Activated CD8-positive, alpha-beta T cell treated with anti-CD3 and anti-CD28 coated beads for 36 hours (primary cell): ENCODE measurements around the gene LMAN2. TPM values are rescaled to one million over a fixed set of nuclear protein-coding genes. Genes with fewer than 3 reads are reported as not detected.

Experiments
- ATAC-seq: fragments of 200-7000 bp; cut with Tn5 transposase; one replicate; pipeline ENCODE4 v1.10.0; 2021; ENCODE audit warnings: mild to moderate bottlenecking, moderate library complexity
- CTCF ChIA-PET: fragments of 350-600 bp; sonication (Branson Sonifier 250); formaldehyde crosslinking; loops from one replicate; lab custom pipeline; 2021; ENCODE audit warnings: antibody characterized with exemption; lab: Charles Lee
- POLR2A ChIA-PET: fragments of 350-600 bp; sonication (Branson Sonifier 250); formaldehyde crosslinking; loops from one replicate; lab custom pipeline; 2021; ENCODE audit warnings: antibody characterized with exemption; lab: Charles Lee
- DNase-seq: peaks from one replicate; pipeline ENCODE4 v3.0.0-alpha.2; 2020
- H3K27ac Mint-ChIP-seq: one replicate; pipeline ENCODE4 v1.8.0; 2021; ENCODE audit warnings: mild to moderate bottlenecking, mixed read lengths
- H3K27me3 Mint-ChIP-seq: one replicate; pipeline ENCODE4 v1.8.0; 2021; ENCODE audit warnings: mixed read lengths
- H3K36me3 Mint-ChIP-seq: one replicate; pipeline ENCODE4 v1.8.0; 2021; ENCODE audit warnings: low read depth, mixed read lengths
- H3K4me1 Mint-ChIP-seq: one replicate; pipeline ENCODE4 v1.8.0; 2021; ENCODE audit warnings: low read depth, mixed read lengths
- H3K4me3 Mint-ChIP-seq: one replicate; pipeline ENCODE4 v1.8.0; 2021; ENCODE audit warnings: mild to moderate bottlenecking, moderate library complexity, mixed read lengths
- H3K9me3 Mint-ChIP-seq: one replicate; pipeline ENCODE4 v1.8.0; 2021; ENCODE audit warnings: mixed read lengths
- CTCF ChIP-seq: fragments of 200-600 bp; IDR thresholded peaks from one replicate; pipeline ENCODE4 v1.8.0; 2022; ENCODE audit warnings: antibody characterized with exemption, mild to moderate bottlenecking
- intact Hi-C: fragments of 100-400 bp; cut with micrococcal nuclease; formaldehyde crosslinking; loops from one replicate; pipeline ENCODE4 v1.10.0; 2022
- total RNA-seq, 2 experiments: library from RNA; stranded (reverse); gene quantifications; one replicate each; pipeline ENCODE4 v1.2.3, GENCODE V29; 2021

The LMAN2 gene
- total RNA-seq, 2 experiments from 2014 or later: 79.9 to 87.5 TPM

GRCh38 chr5:177303925-177304391, 47.5 kb downstream of the LMAN2 start:
- peak overlapping the region; percentile 98 for H3K4me3 Mint-ChIP-seq
- no peak for TF ChIP-seq CTCF
- peak overlapping the region; percentile 91 for H3K27ac Mint-ChIP-seq
- DNase-seq: no peak
- H3K4me1 Mint-ChIP-seq: peaks cover 55% of the 10 kb centered on the region
- ATAC-seq: no peak
- intact Hi-C loops: loop anchor here (5.0 kb wide), 1 partner anchor 192 kb away; no protein-coding TSS in a partner anchor
- POLR2A ChIA-PET: interaction anchor here (0.7 to 1.4 kb wide), 4 partner anchors 9 to 189 kb away, joined by 3 to 6 read pairs (median 4); partner anchors contain the start of gene GRK6
- no peaks in the 10 kb centered on the region for H3K9me3 Mint-ChIP-seq
- CTCF ChIA-PET: interaction anchor here (0.6 to 1.1 kb wide), 7 partner anchors 9 to 212 kb away, joined by 3 to 6 read pairs (median 3); no protein-coding TSS in a partner anchor
- peaks cover 45% of the 10 kb centered on the region for H3K36me3 Mint-ChIP-seq
- H3K27me3 Mint-ChIP-seq: no peaks in the 10 kb centered on the region

DNA sequence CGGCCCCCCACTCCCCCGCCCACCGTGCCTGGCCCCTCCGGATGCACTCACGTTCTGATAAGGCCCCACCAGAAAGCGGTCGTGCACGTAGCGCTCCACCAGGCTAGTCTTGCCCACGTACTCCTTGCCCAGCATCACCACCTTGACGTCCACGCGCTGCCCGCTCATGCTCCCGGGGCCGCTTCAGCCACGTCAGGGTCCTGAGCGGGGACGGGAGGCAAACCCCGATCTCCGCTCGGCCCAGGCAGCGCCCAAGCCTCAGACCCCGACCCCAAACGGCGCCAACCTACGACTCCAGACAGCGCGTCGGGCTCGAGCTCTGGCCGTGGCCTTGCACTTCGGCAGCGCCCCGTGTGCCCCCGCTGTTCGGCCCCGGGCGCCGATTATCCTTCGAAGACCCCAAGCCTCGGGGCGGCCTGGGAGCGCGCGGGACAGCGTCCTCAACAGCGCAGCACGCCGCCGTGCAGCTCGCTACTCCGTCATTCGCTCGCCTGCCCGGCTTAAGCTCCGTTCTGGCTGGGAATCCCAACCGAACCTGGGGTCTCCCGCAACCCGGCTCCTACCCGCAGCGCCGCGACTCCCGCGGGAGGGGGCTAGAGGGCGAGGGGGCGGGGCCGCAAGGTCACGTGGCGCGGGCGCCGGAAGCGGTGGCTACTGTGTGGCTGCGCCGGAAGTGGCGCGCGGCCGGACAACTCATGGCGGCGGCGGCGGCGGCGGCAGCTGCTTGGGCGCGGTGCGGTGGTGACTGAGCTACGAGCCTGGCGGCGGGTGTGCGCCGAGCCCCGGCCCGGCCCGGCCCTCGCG, 48.1 kb downstream of the LMAN2 start, which contains the start of the genes PRELID1 and RAB24:
Gene PRELID1, plus strand, starts transcription at position 679 of the 804 bp plus-strand sequence. CDS start 187 bp downstream, outside the sequence.
Gene RAB24, minus strand, starts transcription at position 599 of the 804 bp plus-strand sequence. Its CDS starts 431 bp downstream, at position 168.
- POLR2A ChIA-PET: interaction anchor here (0.5 to 1.4 kb wide), 7 partner anchors 9 to 311 kb away, joined by 3 to 6 read pairs (median 4); partner anchors contain the start of genes GRK6, LMAN2 and MXD3
- peak; percentile 51 for TF ChIP-seq CTCF
- H3K9me3 Mint-ChIP-seq: no peaks in the 10 kb centered on the region
- peak within 1 kb of the TSS; percentile 91 for H3K27ac Mint-ChIP-seq
- H3K4me1 Mint-ChIP-seq: peaks cover 57% of the 10 kb centered on the region
- ATAC-seq: peak; percentile 72
- CTCF ChIA-PET: interaction anchor here (0.6 to 2.8 kb wide), 10 partner anchors 7 to 213 kb away, joined by 3 to 16 read pairs (median 3); no protein-coding TSS in a partner anchor
- DNase-seq: peak; percentile 91
- H3K27me3 Mint-ChIP-seq: no peaks in the 10 kb centered on the region
- intact Hi-C loops: loop anchor here (5.0 kb wide), 1 partner anchor 191 kb away; no protein-coding TSS in a partner anchor
- H3K36me3 Mint-ChIP-seq: peaks cover 45% of the 10 kb centered on the region
- peak within 1 kb of the TSS; percentile 98 for H3K4me3 Mint-ChIP-seq

GRCh38 chr5:177302354-177303110, 48.9 kb downstream of the LMAN2 start:
- Mint-ChIP-seq H3K4me1 (peaks cover 58% of the 10 kb centered on the region), H3K27ac (peak overlapping the region; percentile 87), H3K9me3 (no peaks in the 10 kb centered on the region), H3K4me3 (peak overlapping the region; percentile 98), H3K36me3 (peaks cover 45% of the 10 kb centered on the region), H3K27me3 (no peaks in the 10 kb centered on the region)
- POLR2A ChIA-PET: interaction anchor here (0.5 to 1.4 kb wide), 10 partner anchors 7 to 310 kb away, joined by 3 to 6 read pairs (median 3); partner anchors contain the start of genes GRK6, LMAN2 and MXD3
- DNase-seq (no peak), ATAC-seq (no peak)
- intact Hi-C loops: loop anchor here (5.0 kb wide), 1 partner anchor 190 kb away; no protein-coding TSS in a partner anchor
- no peak for TF ChIP-seq CTCF
- CTCF ChIA-PET: interaction anchor here (0.8 to 7.0 kb wide), 7 partner anchors 7 to 190 kb away, joined by 3 to 43 read pairs (median 4); no protein-coding TSS in a partner anchor

- no peak for ATAC-seq
- POLR2A ChIA-PET: interaction anchor here (0.6 to 1.1 kb wide), 6 partner anchors 8 to 885 kb away, joined by 3 to 4 read pairs (median 3); partner anchors contain the start of gene CLTB
These were observed 49.8 kb downstream of the LMAN2 start for GRCh38 chr5:177301503-177302165.

More at GRCh38 chr5:177301503-177302165, 49.8 kb downstream of the LMAN2 start:
- TF ChIP-seq CTCF: no peak
- Mint-ChIP-seq H3K4me1 (peaks cover 61% of the 10 kb centered on the region), H3K36me3 (peaks cover 44% of the 10 kb centered on the region), H3K27ac (peak overlapping the region; percentile 32), H3K9me3 (no peaks in the 10 kb centered on the region), H3K4me3 (peak overlapping the region; percentile 98), H3K27me3 (no peaks in the 10 kb centered on the region)
- CTCF ChIA-PET: interaction anchor here (0.6 to 7.0 kb wide), 7 partner anchors 8 to 189 kb away, joined by 3 to 43 read pairs (median 4); no protein-coding TSS in a partner anchor
- intact Hi-C loops: loop anchor here (5.0 kb wide), 1 partner anchor 189 kb away; no protein-coding TSS in a partner anchor
- DNase-seq: no peak
